ENCODE data around the gene PUS10. TPM values are rescaled to one million over a fixed set of nuclear protein-coding genes. Genes with fewer than 3 reads are reported as not detected.
A peak's percentile ranks its signal among the peaks of the same experiment; 100 is the strongest.
"Not testable (repeated sequence)": the region's sequence is repeated elsewhere in the genome, so short reads cannot be mapped to it uniquely, and the experiment has no call there.

The PUS10 gene
- total RNA-seq, 2 experiments from 2014 or later: 3.3 to 7.5 TPM

DNA sequence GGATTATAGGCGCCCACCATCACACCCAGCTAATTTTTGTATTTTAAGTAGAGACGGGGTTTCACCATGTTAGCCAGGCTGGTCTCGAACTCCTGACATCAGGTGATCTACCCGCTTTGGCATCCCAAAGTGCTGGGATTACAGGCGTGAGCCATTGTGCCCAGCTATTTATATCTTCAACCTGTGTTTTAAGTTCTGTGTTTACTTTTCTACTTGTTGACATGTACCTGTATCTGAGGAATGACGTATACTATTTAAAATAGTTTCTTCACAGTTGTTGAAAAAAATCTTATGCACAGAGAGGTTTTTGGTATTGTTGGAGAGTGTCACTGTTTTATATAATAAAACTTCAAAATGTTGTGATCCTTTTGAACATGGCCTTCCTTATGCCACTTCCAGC lies 116.8 kb downstream of the PUS10 start:
- H3K4me2 ChIP-seq (ENCODE audit: low read length); H2AFZ ChIP-seq (ENCODE audit: low read length); intact Hi-C loops (cut with micrococcal nuclease; ENCODE audit: unreplicated experiment); H3K4me3 ChIP-seq (ENCODE audit: low read depth, low read length, poor library complexity, severe bottlenecking); H3K9me3 ChIP-seq (ENCODE audit: low read length); H3K27ac ChIP-seq (ENCODE audit: low read depth, low read length, poor library complexity, severe bottlenecking); BruUV-seq (replicated peaks); H3K9me2 ChIP-seq (ENCODE audit: insufficient read depth, low read length); H4K20me1 ChIP-seq (ENCODE audit: insufficient read depth, low read length); DNase-seq (ENCODE audit: low spot score); CTCF ChIA-PET (ENCODE audit: unreplicated experiment): not testable (repeated sequence)
- H3K79me2 ChIP-seq (ENCODE audit: insufficient read depth, low read depth, low read length): peaks cover 73% of the 10 kb centered on the region
- POLR2A ChIA-PET: interaction anchor here (0.8 to 1.0 kb wide), 2 partner anchors 14 kb away, joined by 3 read pairs; no protein-coding TSS in a partner anchor
- H3K4me1 ChIP-seq (ENCODE audit: insufficient read depth, low read length, poor library complexity, severe bottlenecking): peaks cover 18% of the 10 kb centered on the region
- peaks cover 100% of the 10 kb centered on the region for H3K36me3 ChIP-seq (ENCODE audit: insufficient read depth, low read length)

DNA sequence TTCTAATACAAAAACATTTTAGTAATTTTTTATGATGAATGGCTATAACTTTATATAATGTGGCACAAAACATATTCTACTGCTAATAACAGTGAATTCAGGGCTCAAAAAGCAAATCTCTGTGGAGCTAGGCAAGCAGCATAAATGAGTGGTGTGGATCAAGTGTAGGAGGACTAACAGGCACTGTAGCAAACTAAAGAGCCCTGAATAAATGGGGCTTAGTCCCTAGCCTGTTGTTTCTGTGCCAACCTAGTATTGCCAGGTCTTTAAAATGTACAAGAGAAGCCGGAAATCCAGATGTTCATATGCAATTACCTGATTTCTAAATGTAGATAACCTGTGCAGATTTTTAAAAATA lies 118.2 kb downstream of the PUS10 start:
- peak overlapping the region; percentile 36 for H3K27ac ChIP-seq (ENCODE audit: low read depth, low read length, poor library complexity, severe bottlenecking)
- POLR2A ChIA-PET: interaction anchor here (0.5 to 1.2 kb wide), 2 partner anchors 10 to 12 kb away, joined by 3 read pairs; no protein-coding TSS in a partner anchor

GRCh38 chr2:60899230-60899891 lies 118.7 kb downstream of the PUS10 start:
- no peak for TF ChIP-seq EZH2phosphoT487 (IDR thresholded peaks at IDR 0.05; ENCODE audit: borderline replicate concordance, low read depth, low read length)
- TF ChIP-seq, protein P1, sequence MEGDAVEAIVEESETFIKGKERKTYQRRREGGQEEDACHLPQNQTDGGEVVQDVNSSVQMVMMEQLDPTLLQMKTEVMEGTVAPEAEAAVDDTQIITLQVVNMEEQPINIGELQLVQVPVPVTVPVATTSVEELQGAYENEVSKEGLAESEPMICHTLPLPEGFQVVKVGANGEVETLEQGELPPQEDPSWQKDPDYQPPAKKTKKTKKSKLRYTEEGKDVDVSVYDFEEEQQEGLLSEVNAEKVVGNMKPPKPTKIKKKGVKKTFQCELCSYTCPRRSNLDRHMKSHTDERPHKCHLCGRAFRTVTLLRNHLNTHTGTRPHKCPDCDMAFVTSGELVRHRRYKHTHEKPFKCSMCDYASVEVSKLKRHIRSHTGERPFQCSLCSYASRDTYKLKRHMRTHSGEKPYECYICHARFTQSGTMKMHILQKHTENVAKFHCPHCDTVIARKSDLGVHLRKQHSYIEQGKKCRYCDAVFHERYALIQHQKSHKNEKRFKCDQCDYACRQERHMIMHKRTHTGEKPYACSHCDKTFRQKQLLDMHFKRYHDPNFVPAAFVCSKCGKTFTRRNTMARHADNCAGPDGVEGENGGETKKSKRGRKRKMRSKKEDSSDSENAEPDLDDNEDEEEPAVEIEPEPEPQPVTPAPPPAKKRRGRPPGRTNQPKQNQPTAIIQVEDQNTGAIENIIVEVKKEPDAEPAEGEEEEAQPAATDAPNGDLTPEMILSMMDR (conservative IDR thresholded peaks at IDR 0.05; ENCODE audit: low read length): no peak
- no peak for DNase-seq (ENCODE audit: low spot score)
- POLR2A ChIA-PET: interaction anchor here (0.5 to 1.2 kb wide), 4 partner anchors 9 to 84 kb away, joined by 3 to 4 read pairs (median 3); no protein-coding TSS in a partner anchor
- H3K27ac ChIP-seq (ENCODE audit: low read depth, low read length, poor library complexity, severe bottlenecking): peak overlapping the region; percentile 36
- peaks cover 99% of the 10 kb centered on the region for H3K36me3 ChIP-seq (ENCODE audit: insufficient read depth, low read length)
- intact Hi-C loops (cut with micrococcal nuclease; ENCODE audit: unreplicated experiment): no loop called here
- H3K9me2 ChIP-seq (ENCODE audit: insufficient read depth, low read length): no peaks in the 10 kb centered on the region
- no peak overlapping the region; the same call in 1 of the 2 replicates for H3K4me2 ChIP-seq (ENCODE audit: low read length)
- CTCF ChIA-PET (ENCODE audit: unreplicated experiment): no interaction called here
- no peaks in the 10 kb centered on the region; the same call in 1 of the 2 replicates for H3K9me3 ChIP-seq (ENCODE audit: low read length)
- H3K4me3 ChIP-seq (ENCODE audit: low read depth, low read length, poor library complexity, severe bottlenecking): no peak overlapping the region
- peaks cover 18% of the 10 kb centered on the region for H3K4me1 ChIP-seq (ENCODE audit: insufficient read depth, low read length, poor library complexity, severe bottlenecking)
- H3K79me2 ChIP-seq (ENCODE audit: insufficient read depth, low read depth, low read length): peaks cover 84% of the 10 kb centered on the region
- no peaks in the 10 kb centered on the region for H4K20me1 ChIP-seq (ENCODE audit: insufficient read depth, low read length)
- no peak overlapping the region for H2AFZ ChIP-seq (ENCODE audit: low read length)
- BruUV-seq (replicated peaks): no TSS peak

More for the DNA sequence above, 118.2 kb downstream of the PUS10 start:
- DNase-seq (ENCODE audit: low spot score): no peak
- H3K36me3 ChIP-seq (ENCODE audit: insufficient read depth, low read length): peaks cover 99% of the 10 kb centered on the region
- H3K4me3 ChIP-seq (ENCODE audit: low read depth, low read length, poor library complexity, severe bottlenecking): no peak overlapping the region
- intact Hi-C loops (cut with micrococcal nuclease; ENCODE audit: unreplicated experiment): no loop called here
- H3K9me2 ChIP-seq (ENCODE audit: insufficient read depth, low read length): no peaks in the 10 kb centered on the region
- CTCF ChIA-PET (ENCODE audit: unreplicated experiment): no interaction called here
- H3K4me1 ChIP-seq (ENCODE audit: insufficient read depth, low read length, poor library complexity, severe bottlenecking): peaks cover 18% of the 10 kb centered on the region
- H4K20me1 ChIP-seq (ENCODE audit: insufficient read depth, low read length): no peaks in the 10 kb centered on the region
- H2AFZ ChIP-seq (ENCODE audit: low read length): no peak overlapping the region
- no peak overlapping the region for H3K4me2 ChIP-seq (ENCODE audit: low read length)
- no TSS peak for BruUV-seq (replicated peaks)
- TF ChIP-seq, protein P1 (conservative IDR thresholded peaks at IDR 0.05; ENCODE audit: low read length): no peak
- TF ChIP-seq EZH2phosphoT487 (IDR thresholded peaks at IDR 0.05; ENCODE audit: borderline replicate concordance, low read depth, low read length): no peak
- peaks cover 85% of the 10 kb centered on the region for H3K79me2 ChIP-seq (ENCODE audit: insufficient read depth, low read depth, low read length)
- no peaks in the 10 kb centered on the region; the same call in 1 of the 2 replicates for H3K9me3 ChIP-seq (ENCODE audit: low read length)
